SHP77 (cell line): ENCODE measurements around the gene LFNG.

Source experiments
- DNase-seq, 2 experiments: peaks; one replicate each; lab custom pipeline; 2025; lab: John Stamatoyannopoulos, UW

The LFNG gene

DNA sequence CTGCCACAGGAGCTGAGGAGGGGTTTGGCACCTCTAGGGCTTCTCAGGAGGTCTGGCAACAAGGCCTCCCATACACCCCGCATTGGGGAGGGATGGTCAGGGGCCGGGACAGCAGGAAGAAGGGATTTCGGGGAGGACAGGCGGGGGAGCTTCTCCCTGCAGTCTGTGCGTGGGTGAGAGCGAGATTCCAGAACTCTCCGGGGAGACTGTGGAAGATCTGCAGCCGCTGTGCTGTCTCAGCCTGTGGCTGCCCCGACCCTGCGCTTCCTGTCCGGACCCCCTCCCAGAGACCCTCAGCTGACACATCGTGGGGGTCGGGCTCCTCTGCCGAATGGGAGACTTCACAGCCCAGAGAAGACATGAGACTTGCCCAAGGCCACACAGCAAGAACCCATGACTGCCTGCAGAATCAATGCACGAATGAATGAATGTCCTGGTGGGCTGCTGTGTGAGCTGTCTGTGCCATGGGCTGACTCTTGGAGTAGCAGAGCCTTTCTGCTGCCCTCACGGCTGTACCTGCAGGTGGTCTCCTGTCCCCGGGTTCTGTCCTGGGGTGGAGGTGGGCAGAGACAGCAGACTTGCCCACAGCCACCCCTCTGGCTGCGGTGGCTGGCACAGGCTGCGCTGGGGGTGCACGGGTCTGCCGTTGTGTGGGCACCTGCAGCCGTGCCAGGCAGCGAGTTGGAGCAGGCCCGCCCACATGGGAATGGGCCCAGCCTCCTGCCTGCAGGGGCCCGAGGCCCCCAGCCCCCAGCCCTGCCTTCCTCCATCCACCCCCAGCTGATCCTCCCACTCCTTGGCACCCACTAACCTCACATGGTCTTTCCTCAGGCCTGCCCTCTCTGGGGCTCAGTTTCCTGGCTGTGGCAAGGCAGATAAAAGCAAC lies 16.3 kb upstream of the LFNG start:
- no peak for DNase-seq

DNA sequence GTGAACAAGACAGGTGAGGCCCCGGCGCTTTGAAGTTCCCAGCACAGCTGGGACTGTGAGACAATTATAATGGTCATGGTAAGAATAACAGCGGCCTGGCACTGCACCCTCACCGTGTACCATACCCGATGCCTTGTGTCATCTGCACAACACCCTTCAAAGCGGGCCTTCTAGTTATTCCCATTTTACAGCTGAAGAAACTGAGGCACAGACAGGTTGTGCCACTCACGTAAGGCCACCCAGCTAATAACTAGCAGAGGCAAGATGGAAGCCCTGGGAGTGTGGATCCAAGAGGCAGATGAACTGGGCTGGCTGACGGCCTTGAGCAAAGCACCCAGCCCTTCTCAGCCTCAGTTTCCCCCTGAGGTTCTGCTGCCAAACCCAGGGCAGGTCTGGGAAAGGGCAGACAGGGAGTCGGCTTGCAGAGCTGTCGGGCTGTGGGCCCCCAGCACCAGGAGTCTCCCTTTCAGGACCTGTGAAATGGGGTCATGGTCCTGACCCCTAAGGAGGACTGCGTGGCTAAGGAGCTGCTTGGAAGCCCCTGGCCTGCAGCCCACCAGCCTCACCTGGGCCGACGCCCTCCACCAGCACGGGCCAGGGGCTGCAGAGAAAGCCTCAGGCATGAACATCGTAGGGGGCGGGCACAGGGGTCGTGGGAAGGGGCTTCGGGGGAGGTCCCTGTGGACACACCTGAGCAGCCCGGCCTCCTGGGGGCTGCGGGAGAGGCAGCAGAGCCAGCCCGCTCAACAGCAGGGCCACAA lies 15.3 kb upstream of the LFNG start:
- no peak for DNase-seq

DNA sequence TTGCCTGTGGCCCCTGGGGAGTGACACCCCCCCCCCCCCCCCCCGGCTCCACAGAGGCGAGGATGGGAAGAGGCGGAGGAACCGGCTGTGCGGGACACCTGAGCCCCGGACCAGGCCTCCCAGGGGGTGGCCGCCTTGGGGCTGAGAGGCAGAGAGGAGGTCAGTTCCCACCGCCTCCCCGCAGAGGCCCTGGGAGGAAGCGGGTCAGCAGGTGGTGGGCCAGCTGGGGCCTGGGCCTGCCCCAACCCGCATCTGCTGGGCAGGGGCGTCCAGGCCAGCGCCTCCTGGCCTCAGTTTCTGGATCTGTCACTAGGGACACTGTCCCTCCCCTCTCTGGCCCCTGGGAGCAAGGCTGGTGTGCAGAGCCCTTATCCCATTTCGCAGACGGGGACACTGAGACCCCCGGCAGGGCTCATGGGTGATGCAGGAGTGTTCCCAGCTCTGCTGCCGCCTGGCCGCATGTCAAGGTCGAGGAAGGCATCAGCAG lies 14.6 kb upstream of the LFNG start:
- no peak for DNase-seq

DNA sequence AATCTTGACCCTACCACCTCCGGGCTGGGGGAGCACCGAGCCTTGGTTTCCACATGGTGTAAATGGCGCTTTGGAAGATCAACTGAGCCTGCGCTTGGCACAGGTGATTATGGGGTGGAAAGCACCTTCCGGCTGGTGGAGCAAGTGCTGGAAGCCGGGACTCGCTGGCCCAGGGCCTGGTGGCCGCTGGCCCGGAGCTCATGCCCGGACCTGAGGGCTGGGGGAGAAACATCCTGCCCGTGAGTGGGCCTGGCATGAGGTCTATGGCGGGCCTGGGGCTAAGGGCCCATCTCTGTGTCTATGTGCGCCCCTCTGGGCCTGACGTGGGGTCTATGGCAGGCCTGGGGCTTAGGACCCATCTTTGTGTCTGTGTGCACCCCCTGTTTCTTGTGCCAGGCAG lies 14.2 kb upstream of the LFNG start:
- no peak for DNase-seq

DNA sequence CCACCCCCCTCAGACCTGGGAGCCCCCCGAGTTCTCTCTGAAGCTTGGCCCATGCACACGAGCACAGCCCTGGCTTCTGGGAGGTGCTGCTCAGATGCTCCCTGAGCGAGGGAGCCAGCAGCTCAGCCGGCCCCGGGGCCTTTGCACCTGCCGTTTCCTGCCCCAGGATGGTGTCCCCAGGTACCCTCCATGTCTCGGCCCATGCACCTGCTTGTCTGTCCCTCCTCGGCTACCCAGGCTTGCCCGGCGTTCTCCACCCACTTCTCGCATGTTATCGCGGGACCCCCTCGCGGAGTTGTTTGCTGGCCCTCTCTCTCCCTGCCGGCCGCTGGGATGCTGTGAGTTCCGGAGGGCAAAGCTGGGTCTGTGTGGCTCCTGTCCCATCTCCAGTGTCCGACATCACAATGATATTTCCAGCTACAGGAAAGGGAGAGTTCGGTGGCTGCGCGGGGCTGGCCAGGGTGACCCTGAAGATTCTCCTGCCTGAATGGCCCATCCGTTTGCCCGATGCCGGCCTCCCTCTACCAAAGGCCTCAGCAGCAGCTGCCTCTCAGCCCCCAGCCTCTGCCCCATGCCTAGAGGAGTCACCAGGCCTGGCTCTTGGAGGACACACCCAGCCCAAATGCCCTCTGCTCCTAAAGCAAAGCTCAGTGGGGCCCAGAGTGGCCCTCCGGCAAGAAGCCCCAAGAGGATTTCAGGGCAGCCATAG lies 12.2 kb upstream of the LFNG start:
- DNase-seq, result no peak

DNA sequence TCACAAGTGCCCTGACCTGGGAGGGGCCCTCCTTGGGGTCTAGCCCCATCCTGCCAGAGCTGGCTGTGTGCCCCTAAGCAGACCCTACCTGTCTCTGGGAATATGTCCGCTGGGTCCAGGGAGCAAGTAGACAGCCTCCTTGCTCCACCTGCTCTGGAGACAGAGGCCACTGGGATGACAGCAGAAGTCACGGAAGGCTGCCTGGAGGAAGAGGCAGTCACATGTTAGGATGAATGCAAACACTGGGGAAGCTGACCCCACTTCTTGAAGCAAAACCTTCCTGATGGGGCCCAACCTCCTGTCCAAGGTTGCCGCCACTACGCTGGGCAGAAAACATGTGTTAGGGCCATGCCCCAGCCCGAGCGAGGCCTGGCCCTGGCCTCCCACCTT lies 11.7 kb upstream of the LFNG start:
- DNase-seq, result no peak

DNA sequence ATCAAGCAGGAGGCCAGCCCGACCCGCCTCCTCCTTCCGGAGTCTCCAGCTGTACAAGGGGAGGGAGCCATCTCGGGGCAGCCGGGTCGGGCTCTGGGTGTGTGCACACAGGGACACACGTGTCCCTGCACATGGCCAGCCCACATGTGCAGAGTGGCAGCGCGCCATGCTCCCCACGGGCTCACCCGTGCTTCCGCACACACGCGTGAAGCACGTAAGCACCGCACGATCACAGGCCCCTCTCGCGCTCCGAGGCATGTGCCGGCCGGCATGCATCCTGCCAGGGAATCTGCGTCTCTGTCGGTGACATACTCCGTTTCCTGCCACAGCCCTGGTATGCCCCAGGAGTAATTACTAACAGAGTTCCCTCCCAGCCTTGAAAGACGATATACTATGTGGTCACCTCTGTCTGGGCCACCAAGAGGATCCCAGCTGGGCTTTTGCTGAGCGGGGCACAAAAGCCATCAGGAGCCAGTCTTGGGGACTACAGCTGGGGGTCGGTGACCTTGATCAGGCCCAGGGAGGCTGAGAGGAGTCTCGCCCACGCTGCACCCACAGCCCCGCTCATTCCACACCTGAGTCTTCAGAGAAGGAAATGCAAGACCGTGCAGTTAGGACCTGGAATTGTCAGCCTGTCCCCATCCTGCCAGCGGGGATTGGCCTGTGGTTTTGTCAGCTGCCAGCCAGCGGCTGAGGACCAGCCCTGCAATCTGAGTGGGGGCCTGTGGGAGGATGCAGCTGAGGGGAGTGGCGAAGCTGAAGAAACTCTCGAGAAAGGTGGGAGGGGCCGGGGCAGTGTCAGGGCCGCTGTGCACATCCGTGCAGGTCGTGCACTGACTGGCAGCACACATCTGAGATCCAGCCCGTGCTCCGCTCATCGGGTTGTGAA lies 11.0 kb upstream of the LFNG start:
- DNase-seq, result peak; percentile 92 to 93

DNA sequence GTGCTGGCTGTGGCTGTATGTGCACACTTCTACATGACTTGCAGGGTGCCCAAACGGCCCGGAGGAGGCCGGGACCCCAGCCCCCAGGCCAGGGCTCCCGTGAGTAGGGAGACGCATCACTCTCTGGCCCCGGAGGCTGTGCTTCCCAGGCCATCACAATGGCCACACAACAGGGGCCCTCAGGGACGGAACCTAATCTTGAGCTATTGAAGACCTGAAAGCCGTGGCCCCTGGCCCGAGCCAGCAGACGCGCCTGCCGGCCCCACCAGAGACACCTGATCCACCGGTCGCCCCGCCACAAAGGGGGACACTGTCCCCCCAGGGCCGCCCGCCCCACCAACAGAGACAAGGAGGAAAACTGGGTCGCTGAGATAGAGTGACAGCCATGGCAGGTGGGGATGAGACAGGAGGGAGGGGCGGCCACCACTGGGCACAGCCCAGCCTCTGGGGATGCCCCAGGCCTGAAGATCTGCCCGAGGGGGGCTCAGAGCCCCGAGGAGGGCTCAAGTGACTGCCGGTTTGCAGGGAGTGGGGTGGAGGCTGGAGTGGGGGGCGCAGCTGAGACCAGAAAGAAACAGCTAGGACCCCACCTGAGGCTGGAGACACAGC lies 10.2 kb upstream of the LFNG start:
- DNase-seq, result peak in 1 of 2 experiments; percentile 46

DNA sequence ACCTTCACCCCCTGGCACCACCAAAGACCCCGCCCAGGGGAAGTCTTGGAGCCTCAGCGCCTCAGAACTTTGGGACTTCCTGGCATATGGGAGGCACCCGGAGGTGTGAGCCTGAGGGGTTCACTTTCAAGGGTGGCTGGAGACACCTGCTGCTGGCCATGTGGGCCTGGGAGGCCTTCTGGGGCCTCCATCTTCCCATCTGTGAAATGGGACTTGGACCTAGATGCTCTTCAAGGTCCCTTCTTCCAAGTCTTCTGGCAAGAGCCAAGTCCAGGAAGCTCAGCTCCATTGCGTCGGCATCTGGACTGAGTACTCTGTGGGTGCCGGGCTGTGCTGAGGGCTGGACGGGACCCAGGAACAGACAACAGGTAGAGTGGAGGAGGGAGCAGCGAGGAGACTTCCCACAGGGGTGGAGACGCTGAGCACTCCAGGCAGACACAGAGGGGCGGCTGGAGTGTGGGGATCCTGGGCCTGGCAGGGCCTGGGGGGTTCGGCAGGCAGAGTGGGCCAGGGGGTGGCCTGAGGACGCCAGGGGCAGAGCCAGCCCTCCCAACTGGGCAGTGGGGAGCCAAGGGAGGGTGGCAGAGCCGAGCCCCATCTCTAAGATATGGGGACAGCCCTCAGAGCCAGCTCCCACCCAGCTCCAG lies 9.3 kb upstream of the LFNG start:
- no peak for DNase-seq

DNA sequence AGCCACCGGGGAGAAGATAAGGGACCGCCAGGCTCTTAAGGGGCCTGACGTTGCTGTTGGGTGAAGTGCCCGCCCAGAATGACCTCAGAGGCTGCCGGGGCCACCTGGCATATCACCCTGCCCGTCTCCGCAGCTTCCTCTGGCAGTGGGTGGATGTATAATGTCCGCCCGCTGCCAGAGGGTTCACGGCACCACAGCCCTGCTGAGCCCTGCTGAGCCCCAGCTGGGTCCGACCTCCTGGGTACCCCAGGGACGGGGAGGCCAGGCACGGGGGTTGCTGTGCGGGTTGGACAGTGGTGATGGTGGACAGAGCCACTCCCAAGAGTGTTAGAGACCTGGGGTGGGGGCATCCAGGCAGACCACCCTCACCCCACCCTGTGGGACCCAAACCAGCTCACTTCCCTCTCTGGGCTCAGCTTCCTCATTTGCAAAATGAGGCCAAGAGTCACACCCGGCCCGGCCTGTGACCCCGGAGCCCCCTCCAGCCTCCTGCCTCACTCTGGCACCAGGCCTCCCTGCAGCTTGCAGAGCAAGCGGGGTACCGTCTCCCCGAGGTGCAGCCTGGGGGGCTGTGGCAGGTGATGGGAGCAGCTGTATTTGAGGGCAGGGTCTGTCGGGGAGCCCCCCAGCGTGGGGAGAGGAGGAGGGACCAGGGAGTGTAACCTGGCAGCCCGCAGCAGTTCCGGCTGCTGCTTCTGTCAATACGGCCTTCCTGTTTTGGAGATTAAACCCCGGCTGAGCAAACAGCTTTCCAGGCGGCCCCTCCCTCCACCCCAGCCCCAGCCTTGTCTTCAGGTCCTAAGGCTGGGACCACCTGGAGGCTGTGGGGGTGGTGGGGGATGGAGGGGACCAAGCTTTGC lies 8.4 kb upstream of the LFNG start:
- peak; percentile 88 to 96 for DNase-seq

DNA sequence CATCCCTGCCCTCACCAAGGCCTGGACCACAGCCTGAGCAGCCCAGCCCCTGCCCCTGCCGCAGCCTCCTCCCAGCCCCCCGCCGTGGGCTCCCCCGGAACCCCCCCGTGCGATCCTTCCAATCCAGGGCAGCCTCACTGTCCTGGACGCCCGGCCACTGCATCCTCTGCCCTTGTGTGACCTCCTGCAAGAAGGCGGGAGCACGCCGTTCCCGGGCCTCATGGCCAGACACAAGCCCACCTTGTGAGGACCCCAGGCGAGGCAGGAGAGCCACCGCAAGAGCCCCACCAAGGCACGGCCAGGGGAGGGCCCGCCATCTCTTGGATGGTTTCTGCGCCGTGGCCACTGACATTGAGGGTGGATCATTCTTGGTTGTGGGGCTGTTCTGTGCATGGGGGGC lies 7.8 kb upstream of the LFNG start:
- no peak for DNase-seq

DNA sequence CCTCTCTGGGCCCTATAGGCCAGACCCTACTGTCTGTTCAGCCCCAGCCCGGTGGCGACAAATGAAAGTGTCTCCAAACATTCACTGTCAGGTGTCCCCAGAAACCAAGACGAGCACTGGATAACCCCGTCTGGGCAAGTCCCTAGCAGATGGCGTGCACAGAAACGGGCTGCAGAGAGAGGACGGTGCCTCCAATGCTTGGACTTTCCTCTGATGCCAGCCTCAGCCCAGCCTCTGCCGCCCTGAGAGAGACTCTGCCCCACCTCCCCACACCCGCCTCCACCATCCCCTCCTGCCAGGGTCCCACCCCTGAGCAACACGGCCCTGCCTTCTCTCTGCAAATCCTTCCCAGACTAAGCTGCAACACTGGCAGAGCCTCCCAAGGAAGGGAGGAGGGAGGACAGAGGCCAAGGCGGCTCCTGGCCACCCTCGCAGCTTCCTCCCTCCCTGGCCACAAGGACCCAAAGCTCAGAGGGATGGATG lies 7.4 kb upstream of the LFNG start:
- DNase-seq, result peak; percentile 52 to 79

DNA sequence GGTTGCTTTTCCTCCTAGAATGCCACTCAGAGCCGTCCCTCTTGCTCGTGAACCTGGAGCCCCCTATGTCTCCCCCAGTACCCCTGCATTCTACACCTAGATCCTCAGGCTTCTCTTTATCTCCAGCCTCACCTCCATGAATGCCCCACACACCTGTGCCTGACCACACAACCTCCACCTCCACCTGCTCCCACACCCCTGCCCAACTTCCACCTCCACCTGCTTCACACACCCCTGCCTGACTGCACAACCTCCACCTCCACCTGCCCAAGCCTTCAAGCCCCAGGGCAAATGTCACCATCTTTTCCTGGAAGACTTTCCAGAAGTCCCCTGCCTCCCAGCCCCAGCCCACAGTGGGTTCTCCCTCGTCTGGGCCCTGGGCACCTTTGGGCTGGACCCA lies 6.9 kb upstream of the LFNG start:
- DNase-seq, result no peak

DNA sequence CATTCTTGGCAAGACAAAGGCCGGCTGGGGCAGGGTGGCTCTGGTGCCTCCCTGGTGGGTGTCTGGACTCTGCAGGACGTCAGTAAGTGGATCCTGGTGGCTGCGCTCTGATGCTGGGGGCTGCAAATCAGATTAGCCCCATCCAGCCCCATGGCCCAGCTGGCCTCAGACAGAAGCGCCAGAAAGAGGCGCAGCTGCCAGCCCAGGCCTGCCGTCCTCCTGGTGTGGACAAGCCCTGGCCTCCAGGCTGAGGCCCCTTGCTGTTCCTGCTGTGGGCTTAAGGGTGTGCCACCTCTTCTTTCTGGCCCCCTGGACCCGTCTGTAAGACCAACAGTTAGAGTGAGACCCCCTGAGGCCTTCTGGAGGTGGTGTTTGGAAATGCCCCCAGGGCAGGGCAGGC lies 5.9 kb upstream of the LFNG start:
- peak in 1 of 2 experiments; percentile 40 for DNase-seq

DNA sequence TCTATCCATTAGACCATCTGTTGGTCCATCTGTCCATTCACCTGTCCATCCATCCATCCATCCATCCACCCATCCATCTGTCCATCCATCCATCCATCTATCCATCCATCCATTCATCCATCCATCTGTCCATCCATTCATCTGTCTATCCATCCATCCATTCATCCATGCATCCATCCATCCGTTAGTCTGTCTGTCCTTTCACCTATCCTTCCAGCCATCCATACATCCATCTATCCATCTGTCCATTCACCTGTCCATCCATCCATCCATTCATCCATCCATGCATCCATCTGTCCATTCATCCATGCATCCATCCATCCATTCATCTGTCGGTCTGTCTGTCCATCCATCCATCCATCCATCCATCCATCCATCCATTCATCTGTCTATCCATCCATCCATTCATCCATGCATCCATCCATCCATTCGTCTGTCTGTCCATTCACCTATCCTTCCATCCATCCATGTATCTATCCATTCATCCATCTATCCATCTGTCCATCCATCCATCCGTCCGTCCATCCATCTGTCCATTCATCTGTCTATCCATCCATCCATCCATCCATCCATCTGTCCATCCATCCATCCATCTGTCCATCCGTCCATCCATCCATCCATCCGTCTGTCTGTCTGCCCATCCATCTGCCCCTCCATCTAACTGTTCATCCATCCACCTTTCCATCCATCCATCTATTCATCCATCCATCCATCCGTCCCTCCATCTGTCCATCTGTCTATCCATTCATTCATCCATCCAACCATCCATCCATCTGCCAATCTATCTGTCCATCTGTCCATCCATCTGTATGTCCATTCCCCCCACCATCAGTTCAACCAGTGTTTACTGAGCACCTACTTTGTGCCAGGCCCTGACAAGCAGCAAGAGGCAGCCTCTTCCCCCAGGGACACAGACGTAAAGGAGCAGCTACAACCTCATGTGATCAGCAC lies 4.8 kb upstream of the LFNG start:
- DNase-seq, result no peak

DNA sequence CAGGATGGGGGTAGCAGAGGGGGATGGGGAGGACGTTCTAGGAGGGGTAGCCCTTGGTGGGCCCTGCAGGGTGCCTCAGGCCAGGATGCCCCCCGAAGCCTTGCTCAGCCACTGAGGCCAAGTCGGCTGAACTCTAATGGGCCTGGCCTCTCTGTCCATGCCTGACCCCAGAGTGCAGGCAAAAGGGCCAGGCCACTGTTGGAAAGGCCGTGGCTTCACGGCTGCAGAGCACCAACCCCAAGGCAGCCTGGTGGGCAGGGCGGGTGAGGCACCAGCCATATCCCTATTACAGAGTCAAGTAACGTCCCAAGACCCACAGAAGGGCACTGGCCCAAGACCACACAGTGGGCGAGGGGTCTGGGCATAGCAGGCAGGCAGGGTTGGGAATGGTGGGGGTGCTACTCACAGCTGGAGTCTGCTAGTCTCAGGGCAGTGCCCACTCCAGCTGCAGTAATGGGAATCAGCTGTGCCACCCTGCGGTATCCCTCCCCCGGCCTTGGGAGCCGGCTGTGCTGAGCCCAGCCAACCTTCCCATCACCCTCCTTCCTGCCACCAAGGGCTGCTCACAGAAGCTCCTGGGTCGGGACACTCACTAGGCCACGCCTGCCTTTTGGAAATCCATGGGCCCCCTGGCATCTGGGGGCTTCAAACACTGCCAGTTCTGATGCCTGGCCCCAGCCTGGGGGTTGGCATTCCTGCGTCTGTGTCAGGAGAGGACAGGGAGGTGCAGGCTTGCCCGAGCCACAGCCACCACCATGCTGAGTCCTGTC lies 4.0 kb upstream of the LFNG start:
- no peak for DNase-seq

DNA sequence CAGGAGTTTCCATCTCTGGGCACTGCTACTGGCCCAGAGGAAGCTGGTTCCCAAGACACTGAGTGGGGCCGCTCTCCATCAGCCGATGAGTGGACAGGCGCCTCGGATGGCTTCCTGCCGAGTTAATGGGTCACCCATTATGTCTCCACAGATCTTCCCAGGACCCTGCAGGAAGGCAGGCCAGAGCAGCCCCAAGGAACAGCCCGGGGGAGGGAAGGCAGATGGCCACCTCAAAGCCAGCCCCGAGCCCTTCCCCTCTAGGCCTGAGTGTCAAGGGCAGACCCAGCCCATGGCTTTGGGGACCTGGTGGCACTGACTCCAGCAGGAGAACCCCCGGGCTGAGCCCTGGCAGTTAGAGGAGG lies 3.4 kb upstream of the LFNG start:
- no peak for DNase-seq

DNA sequence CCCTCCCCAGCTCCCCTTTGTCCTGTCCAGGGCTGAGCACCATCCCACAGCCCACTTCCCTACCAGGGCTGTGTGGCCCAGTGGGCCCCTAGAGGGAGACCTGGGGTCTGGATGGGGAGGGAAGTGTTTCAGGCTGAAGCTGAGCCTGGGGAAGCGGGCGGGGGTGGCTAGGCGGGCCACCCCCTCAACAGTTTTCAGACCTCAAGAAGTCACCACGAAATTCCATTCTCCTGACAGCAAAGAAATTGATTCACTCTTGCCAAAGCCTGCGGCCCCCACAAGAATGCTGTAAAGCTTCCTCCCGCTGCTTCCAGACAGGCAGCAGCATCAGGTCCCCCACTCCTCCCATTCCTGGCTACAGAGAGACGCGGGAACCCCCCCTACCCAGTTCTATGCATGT lies 2.5 kb upstream of the LFNG start:
- no peak for DNase-seq
